Measurements from ENCODE around the gene GMEB2. TPM values are rescaled to one million over a fixed set of nuclear protein-coding genes. Genes with fewer than 3 reads are reported as not detected.

GMEB2 gene
- total RNA-seq, 3 donors from 2014 or later (not counting 1 experiment from before 2014, with no cell fraction given), result 11.7 to 15.1 (median 14.6) TPM

GRCh38 chr20:63612276-63612931, 14.5 kb downstream of the GMEB2 start:
- Histone ChIP-seq H3K27ac (ENCODE audit: low read length) (no peak overlapping the region), H3K27me3 (ENCODE audit: control insufficient read depth, insufficient read depth, low read length) (no peaks in the 10 kb centered on the region), H3K9me3 (ENCODE audit: control insufficient read depth, insufficient read depth, low read length) (no peaks in the 10 kb centered on the region), H3K4me1 (ENCODE audit: control insufficient read depth, insufficient read depth, low read length) (peaks cover 22% of the 10 kb centered on the region), H3K4me3 (ENCODE audit: low read length) (no peak overlapping the region), H3K36me3 (ENCODE audit: control insufficient read depth, insufficient read depth, low read length) (peaks cover 16% of the 10 kb centered on the region)
- no peak for TF ChIP-seq CTCF (IDR thresholded peaks at IDR 0.05)
- Mint-ChIP-seq H3K27ac (no peak overlapping the region), H3K36me3 (no peaks in the 10 kb centered on the region), H3K4me3 (no peak overlapping the region), H3K9me3 (no peaks in the 10 kb centered on the region), H3K4me1 (peaks cover 11 to 15% of the 10 kb centered on the region in 2 donors), H3K27me3 (ENCODE audit: low read depth in 2 of 2) (no peaks in the 10 kb centered on the region)
- DNase-seq (no peak), ATAC-seq (peak in 2 of 3 donors; percentile 12 to 46)
- intact Hi-C loops (cut with micrococcal nuclease), result no loop called here
- 85% methylated on average over 20 of the region's 20 CpGs for WGBS (ENCODE audit: insufficient coverage)

GRCh38 chr20:63611646-63612045, 15.3 kb downstream of the GMEB2 start:
- intact Hi-C loops (cut with micrococcal nuclease), result no loop called here
- Mint-ChIP-seq H3K4me3 (no peak overlapping the region), H3K27ac (no peak overlapping the region), H3K36me3 (no peaks in the 10 kb centered on the region), H3K27me3 (ENCODE audit: low read depth in 2 of 2) (no peaks in the 10 kb centered on the region), H3K4me1 (peaks cover 15 to 17% of the 10 kb centered on the region in 2 donors), H3K9me3 (no peaks in the 10 kb centered on the region)
- H3K27me3 ChIP-seq (ENCODE audit: control insufficient read depth, insufficient read depth, low read length), result no peaks in the 10 kb centered on the region
- H3K4me3 ChIP-seq (ENCODE audit: low read length), result no peak overlapping the region
- peaks cover 22% of the 10 kb centered on the region for H3K4me1 ChIP-seq (ENCODE audit: control insufficient read depth, insufficient read depth, low read length)
- WGBS (ENCODE audit: insufficient coverage), result 94% methylated on average over 10 of the region's 10 CpGs
- TF ChIP-seq CTCF (IDR thresholded peaks at IDR 0.05), result no peak
- H3K27ac ChIP-seq (ENCODE audit: low read length), result no peak overlapping the region
- ATAC-seq, result no peak
- DNase-seq, result no peak
- H3K36me3 ChIP-seq (ENCODE audit: control insufficient read depth, insufficient read depth, low read length), result peaks cover 9% of the 10 kb centered on the region
- no peaks in the 10 kb centered on the region for H3K9me3 ChIP-seq (ENCODE audit: control insufficient read depth, insufficient read depth, low read length)

GRCh38 chr20:63610581-63611435, 16.1 kb downstream of the GMEB2 start:
- no peak for TF ChIP-seq CTCF (IDR thresholded peaks at IDR 0.05)
- Mint-ChIP-seq H3K4me3 (no peak overlapping the region), H3K27ac (no peak overlapping the region), H3K4me1 (peaks cover 15 to 18% of the 10 kb centered on the region in 2 donors), H3K27me3 (ENCODE audit: low read depth in 2 of 2) (no peaks in the 10 kb centered on the region), H3K9me3 (no peaks in the 10 kb centered on the region), H3K36me3 (no peaks in the 10 kb centered on the region)
- DNase-seq, result no peak
- Histone ChIP-seq H3K27ac (ENCODE audit: low read length) (no peak overlapping the region), H3K36me3 (ENCODE audit: control insufficient read depth, insufficient read depth, low read length) (peaks cover 5% of the 10 kb centered on the region), H3K4me1 (ENCODE audit: control insufficient read depth, insufficient read depth, low read length) (peaks cover 22% of the 10 kb centered on the region), H3K4me3 (ENCODE audit: low read length) (no peak overlapping the region), H3K9me3 (ENCODE audit: control insufficient read depth, insufficient read depth, low read length) (no peaks in the 10 kb centered on the region), H3K27me3 (ENCODE audit: control insufficient read depth, insufficient read depth, low read length) (no peaks in the 10 kb centered on the region)
- WGBS (ENCODE audit: insufficient coverage), result 96% methylated on average over 17 of the region's 17 CpGs
- no peak for ATAC-seq
- intact Hi-C loops (cut with micrococcal nuclease), result no loop called here

Data from natural killer cell (primary cell).